ENCODE measurements around the gene UROS. TPM values are rescaled to one million over a fixed set of nuclear protein-coding genes. Genes with fewer than 3 reads are reported as not detected.

Gene UROS
- polyA plus RNA-seq, 3 donors from 2014 or later: 73.6 to 118 (median 95.1) TPM

DNA sequence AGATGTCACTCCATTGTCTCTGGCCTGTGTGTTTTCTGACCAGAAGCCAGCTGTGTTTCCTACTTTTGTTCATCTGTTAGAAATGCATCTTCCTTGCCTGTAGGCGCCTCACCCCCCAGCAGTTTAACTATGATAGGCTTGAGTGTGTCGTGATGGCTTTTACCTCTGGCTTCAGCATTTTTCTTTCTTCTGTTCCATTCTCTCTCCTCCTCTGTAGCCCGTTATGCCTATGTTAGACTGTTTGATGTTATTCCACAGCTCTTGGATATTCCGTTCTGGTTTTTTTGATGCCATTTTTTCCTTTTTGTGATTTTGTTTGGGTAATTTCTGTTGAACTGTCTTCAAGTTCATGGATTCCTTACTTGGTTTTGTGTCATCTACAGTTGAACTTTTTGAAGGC lies 65.3 kb downstream of the UROS start:
- Mint-ChIP-seq H3K27me3 (ENCODE audit: low read depth in 3 of 3) (peaks cover 0 to 3% (median 1%) of the 10 kb centered on the region in 3 donors), H3K9me3 (no peaks in the 10 kb centered on the region), H3K36me3 (peaks cover 26 to 66% (median 41%) of the 10 kb centered on the region in 3 donors), H3K4me3 (no peak overlapping the region), H3K27ac (peak overlapping the region in 2 of 6 donors; percentile 4 to 70), H3K4me1 (peaks cover 1 to 19% of the 10 kb centered on the region in 2 donors)
- no peak for DNase-seq

DNA sequence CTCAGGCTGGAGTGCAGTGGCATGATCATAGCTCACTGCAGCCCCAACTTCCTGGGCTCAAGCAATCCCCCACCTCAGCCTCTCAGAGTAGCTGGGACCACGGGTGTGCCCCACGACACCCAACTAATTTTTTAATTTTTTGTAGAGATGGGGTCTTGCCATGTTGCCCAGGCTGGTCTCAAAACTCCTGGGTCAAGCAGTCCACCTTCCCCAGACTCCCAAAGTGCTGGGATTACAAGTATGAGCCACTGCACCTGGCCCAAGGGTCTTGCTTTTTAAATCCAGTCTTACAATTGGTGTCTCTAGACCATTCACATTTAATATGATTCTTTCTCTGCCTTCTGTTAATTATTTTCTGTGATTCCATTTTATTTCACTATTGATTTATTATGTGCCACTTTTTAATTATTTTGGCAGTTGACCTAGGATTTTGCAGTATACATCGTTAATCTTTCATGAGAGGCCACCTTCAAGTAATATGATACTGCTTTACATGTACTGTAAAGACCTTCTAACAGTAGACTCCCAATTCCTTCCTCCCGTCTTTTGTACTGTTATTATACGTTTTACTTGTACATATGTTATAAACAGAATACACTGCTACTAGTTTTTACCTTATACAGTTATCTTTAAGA lies 66.1 kb downstream of the UROS start:
- Mint-ChIP-seq H3K9me3 (no peaks in the 10 kb centered on the region), H3K27ac (peak overlapping the region in 1 of 6 donors; percentile 19), H3K27me3 (ENCODE audit: low read depth in 3 of 3) (peaks cover 0 to 3% (median under 1%) of the 10 kb centered on the region in 3 donors), H3K36me3 (peaks cover 26 to 67% (median 36%) of the 10 kb centered on the region in 3 donors), H3K4me3 (no peak overlapping the region), H3K4me1 (peaks cover 1 to 19% of the 10 kb centered on the region in 2 donors)
- no peak for DNase-seq

DNA sequence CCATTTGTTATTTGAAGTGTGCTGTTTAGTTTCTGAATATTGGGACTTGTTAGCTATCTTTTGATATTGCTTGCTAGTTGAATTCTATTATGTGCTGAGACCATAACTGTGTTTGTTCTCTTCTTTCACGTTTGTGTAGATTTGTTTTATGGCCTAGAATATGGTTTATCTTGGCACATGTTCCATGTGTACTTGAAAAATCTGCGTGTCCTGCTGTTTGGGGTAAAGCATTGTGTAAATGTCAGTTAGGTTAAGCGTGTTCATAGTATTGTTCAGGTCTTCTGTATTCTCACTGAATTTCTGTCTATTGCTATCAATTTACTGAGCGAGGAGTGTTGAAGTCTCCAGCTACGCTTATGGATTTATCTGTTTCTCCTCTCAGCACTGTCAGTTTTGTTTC lies 66.9 kb downstream of the UROS start:
- peaks cover 1 to 19% of the 10 kb centered on the region in 2 donors for H3K4me1 Mint-ChIP-seq
- peaks cover 26 to 72% (median 32%) of the 10 kb centered on the region in 3 donors for H3K36me3 Mint-ChIP-seq
- H3K27me3 Mint-ChIP-seq (ENCODE audit: low read depth in 3 of 3): peaks cover 0 to 3% (median 0%) of the 10 kb centered on the region in 3 donors
- H3K27ac Mint-ChIP-seq: peak overlapping the region in 1 of 6 donors; percentile 3
- H3K9me3 Mint-ChIP-seq: no peaks in the 10 kb centered on the region
- no peak for DNase-seq
- H3K4me3 Mint-ChIP-seq: no peak overlapping the region

DNA sequence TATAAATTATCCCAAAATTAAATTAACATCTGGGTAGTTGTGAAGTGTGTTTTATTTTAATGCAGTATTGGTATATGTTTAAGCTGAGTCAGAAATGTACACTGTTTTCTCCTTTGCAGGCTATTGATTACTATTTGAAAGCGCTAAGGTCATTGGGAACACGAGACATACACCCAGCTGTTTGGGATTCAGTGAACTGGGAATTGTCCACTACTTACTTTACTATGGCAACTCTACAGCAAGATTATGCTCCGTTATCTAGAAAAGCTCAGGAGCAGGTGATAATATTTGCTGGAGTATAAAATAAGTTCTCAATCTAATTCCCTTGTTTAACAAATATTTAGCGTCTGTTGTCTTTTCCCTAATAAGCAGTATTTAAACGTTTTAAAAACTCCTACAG lies 75.6 kb downstream of the UROS start:
- H3K27ac Mint-ChIP-seq: no peak overlapping the region
- H3K4me3 Mint-ChIP-seq: no peak overlapping the region
- no peak for DNase-seq
- H3K4me1 Mint-ChIP-seq: peaks cover 2 to 10% of the 10 kb centered on the region in 2 donors
- peaks cover 0 to 2% (median 0%) of the 10 kb centered on the region in 3 donors for H3K27me3 Mint-ChIP-seq (ENCODE audit: low read depth in 3 of 3)
- H3K36me3 Mint-ChIP-seq: peaks cover 61 to 83% (median 66%) of the 10 kb centered on the region in 3 donors
- H3K9me3 Mint-ChIP-seq: no peaks in the 10 kb centered on the region

DNA sequence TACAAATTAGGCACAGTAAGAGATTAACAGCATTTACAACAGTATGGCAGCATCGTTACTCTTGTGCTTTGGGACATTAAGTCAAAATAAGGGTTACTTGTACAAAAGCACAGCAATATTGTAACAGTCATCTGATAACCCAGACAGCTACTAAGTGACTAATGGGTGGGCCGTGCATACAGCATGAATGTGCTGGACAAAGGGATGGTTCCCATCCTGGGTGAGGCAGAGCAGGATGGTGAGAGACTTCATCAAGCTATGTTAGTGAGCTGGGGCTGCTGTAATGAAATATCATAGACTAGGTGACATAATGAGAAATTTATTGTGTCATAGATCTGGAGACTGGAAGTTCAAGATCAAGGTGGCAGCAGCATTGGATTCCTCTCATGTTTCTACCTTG lies 78.1 kb downstream of the UROS start:
- H3K27me3 Mint-ChIP-seq (ENCODE audit: low read depth in 3 of 3): peaks cover 0 to 2% (median 0%) of the 10 kb centered on the region in 3 donors
- no peak for DNase-seq
- no peaks in the 10 kb centered on the region for H3K9me3 Mint-ChIP-seq
- no peak overlapping the region for H3K4me3 Mint-ChIP-seq
- H3K36me3 Mint-ChIP-seq: peaks cover 68 to 81% (median 69%) of the 10 kb centered on the region in 3 donors
- H3K27ac Mint-ChIP-seq: peak overlapping the region in 3 of 6 donors; percentile 7 to 74 (median 59)
- peaks cover 2 to 10% of the 10 kb centered on the region in 2 donors for H3K4me1 Mint-ChIP-seq

DNA sequence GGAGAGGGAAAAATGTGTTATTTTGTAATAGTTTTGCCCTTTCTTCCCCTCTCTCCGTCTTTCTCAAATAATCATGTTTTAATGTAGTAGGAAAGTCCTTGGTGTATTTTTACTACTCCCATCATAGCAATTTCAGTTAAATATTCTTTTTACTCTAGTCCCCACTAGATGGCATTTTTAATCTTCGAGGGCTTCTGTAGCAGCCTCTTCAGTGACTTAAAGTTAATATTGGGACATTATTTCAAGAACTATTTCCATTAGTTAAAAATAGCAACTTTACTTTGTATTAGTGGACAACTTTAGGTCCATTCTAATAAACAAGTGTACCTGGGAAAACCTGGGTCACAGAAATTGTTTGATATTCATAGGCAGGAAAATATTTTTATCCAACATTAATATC lies 80.6 kb downstream of the UROS start:
- H3K36me3 Mint-ChIP-seq: peaks cover 56 to 79% (median 74%) of the 10 kb centered on the region in 3 donors
- H3K9me3 Mint-ChIP-seq: no peaks in the 10 kb centered on the region
- DNase-seq: no peak

DNA sequence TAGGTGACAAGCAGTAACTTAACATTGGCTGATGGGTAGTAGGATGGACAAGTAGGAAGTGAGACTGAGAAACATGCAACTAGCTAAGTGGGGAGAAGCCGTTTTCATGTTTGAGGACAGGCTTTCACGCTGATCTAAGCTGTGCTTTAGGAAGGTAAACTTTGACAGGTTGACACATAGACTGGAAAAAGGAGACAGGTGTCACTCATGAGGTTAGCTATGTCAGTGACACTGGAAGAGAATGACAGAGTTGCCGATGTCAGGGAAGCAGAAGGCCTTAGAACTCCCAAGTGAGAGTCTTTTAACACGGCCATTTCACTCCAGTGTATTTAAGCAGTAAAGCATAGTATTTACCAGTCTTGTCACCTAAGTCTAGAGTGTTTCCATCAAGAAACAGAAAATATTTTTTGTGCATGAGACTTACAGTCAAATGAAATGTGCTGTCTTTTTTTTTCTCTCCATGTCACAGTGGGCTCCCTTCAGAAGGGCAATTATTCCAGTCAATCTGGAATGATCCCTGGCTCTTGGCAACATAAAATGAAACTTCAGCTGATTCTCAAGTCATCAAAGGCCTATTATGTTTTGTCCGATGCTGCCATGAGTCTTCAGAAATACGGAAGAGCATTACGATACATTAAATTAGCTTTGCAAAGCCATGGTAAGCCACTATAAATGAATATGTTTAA lies 82.9 kb downstream of the UROS start:
- DNase-seq: no peak
- peaks cover 39 to 75% (median 72%) of the 10 kb centered on the region in 3 donors for H3K36me3 Mint-ChIP-seq
- no peak overlapping the region for H3K4me3 Mint-ChIP-seq
- H3K27me3 Mint-ChIP-seq (ENCODE audit: low read depth in 3 of 3): no peaks in the 10 kb centered on the region
- no peaks in the 10 kb centered on the region for H3K4me1 Mint-ChIP-seq
- H3K27ac Mint-ChIP-seq: no peak overlapping the region
- H3K9me3 Mint-ChIP-seq: no peaks in the 10 kb centered on the region

More for the DNA sequence above, 80.6 kb downstream of the UROS start:
- H3K27ac Mint-ChIP-seq: peak overlapping the region in 2 of 6 donors; percentile 9 to 30
- peaks cover 2 to 10% of the 10 kb centered on the region in 2 donors for H3K4me1 Mint-ChIP-seq
- H3K4me3 Mint-ChIP-seq: no peak overlapping the region
- peaks cover 0 to 2% (median 0%) of the 10 kb centered on the region in 3 donors for H3K27me3 Mint-ChIP-seq (ENCODE audit: low read depth in 3 of 3)

Other genes starting within 250 kb of the UROS start
- gene TEX36, start 140.1 kb downstream of the UROS start, polyA plus RNA-seq: not detected
- gene EDRF1, start 103.5 kb downstream of the UROS start, polyA plus RNA-seq: 10 to 100 TPM in 1 of 3 donors, 1 to 10 TPM in 2; 5.6 to 12.5 (median 8.6) TPM
- gene MMP21, start 47.4 kb downstream of the UROS start, polyA plus RNA-seq: not detected
- 10 to 100 TPM; 53.8 to 74.9 (median 63.6) TPM for gene BCCIP, start 288 bp upstream of the UROS start, polyA plus RNA-seq
- 10 to 100 TPM; 17.5 to 28.8 (median 19.0) TPM for gene DHX32, start 58.0 kb upstream of the UROS start, polyA plus RNA-seq
- gene FANK1, start 73.3 kb upstream of the UROS start, polyA plus RNA-seq: not detected